ENCODE data around the gene ABCA3. TPM values are rescaled to one million over a fixed set of nuclear protein-coding genes. Genes with fewer than 3 reads are reported as not detected.
A peak's percentile ranks its signal among the peaks of the same experiment; 100 is the strongest.

Gene ABCA3
- total RNA-seq, 1 donor from 2014 or later: 25.9 TPM

DNA sequence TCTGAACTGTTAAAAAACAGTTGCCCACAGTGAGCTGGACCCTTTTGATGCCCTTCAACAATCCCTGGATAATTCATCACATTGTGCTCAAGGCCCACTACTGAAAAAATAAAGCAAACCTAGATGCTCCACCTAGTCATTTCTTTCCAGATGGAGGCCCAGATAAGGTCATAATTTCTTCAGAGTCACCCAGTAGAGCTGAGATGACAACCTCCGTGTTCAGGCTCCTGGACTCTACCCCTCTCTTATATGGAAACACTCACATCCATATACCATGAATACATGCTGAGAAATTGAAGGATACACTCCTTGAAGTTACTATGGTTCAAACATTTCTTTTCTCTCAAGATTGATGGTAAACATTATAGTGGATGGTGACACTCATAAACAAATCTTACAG is 2.7 kb upstream of the ABCA3 start:
- Histone ChIP-seq H3K36me3 (no peaks in the 10 kb centered on the region), H3K27ac (no peak overlapping the region), H3K4me1 (peaks cover 0 to 11% of the 10 kb centered on the region in 2 donors), H3K9me3 (no peaks in the 10 kb centered on the region), H3K27me3 (no peaks in the 10 kb centered on the region), H3K4me3 (no peak overlapping the region)
- intact Hi-C loops (cut with DNase I): no loop called here
- TF ChIP-seq, protein P1, sequence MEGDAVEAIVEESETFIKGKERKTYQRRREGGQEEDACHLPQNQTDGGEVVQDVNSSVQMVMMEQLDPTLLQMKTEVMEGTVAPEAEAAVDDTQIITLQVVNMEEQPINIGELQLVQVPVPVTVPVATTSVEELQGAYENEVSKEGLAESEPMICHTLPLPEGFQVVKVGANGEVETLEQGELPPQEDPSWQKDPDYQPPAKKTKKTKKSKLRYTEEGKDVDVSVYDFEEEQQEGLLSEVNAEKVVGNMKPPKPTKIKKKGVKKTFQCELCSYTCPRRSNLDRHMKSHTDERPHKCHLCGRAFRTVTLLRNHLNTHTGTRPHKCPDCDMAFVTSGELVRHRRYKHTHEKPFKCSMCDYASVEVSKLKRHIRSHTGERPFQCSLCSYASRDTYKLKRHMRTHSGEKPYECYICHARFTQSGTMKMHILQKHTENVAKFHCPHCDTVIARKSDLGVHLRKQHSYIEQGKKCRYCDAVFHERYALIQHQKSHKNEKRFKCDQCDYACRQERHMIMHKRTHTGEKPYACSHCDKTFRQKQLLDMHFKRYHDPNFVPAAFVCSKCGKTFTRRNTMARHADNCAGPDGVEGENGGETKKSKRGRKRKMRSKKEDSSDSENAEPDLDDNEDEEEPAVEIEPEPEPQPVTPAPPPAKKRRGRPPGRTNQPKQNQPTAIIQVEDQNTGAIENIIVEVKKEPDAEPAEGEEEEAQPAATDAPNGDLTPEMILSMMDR (IDR thresholded peaks at IDR 0.05): no peak
- DNase-seq (ENCODE audit: low spot score in 2 of 2): no peak

DNA sequence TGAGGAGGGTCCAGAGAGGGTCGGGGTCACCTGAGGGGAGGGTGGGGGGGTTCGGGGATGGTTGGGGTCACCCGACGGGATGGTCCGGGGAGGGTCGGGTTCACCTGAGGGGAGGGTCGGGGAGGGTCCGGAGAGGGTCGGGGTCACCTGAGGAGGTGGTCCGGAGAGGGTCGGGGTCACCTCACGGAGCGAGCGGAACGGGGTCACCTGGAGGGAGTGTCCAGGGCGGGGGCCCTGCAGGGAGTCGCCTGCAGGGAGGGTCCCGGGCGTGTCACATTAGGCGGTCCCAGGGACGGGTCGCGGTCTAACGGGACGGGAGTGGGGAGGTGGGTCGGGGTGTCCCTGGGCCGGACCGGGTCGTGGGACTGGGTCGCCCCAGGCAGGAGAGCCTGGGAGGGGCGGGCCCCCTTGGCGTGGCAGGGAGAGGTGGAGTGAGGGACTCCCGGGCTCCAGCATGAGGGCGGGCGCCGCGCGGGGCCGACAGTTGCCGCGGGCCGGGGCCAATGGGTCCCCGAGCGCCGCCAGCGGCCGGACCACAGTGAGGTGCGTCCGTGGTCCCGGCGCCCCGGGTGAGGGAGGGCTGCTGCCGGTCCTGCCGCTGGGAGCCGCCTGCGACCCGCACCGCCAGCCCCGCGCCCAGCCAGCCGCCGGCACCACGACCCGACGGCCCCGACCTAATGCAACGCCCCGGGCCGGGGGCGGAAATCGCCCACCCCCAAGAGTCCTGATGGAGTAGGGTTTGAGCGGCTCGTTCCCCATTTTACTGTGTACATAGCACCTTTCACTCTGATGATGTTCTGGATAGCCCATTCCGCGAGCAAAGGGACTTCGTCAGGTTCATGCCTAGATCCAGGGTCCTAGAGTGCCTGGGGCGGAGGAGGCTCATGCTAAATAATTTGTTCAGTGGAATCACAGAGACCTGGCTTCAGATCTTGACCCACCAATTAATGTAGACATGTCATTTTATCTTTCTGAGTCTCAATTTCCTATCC is 1.2 kb upstream of the ABCA3 start:
- Histone ChIP-seq H3K36me3 (no peaks in the 10 kb centered on the region), H3K4me3 (peak overlapping the region; percentile 27 to 89), H3K4me1 (peaks cover 0 to 11% of the 10 kb centered on the region in 2 donors), H3K27ac (peak overlapping the region; percentile 10 to 30), H3K27me3 (no peaks in the 10 kb centered on the region), H3K9me3 (no peaks in the 10 kb centered on the region)
- intact Hi-C loops (cut with DNase I): no loop called here
- DNase-seq (ENCODE audit: low spot score in 2 of 2): peak in 1 of 2 donors; percentile 66
- TF ChIP-seq, protein P1 (IDR thresholded peaks at IDR 0.05): no peak

DNA sequence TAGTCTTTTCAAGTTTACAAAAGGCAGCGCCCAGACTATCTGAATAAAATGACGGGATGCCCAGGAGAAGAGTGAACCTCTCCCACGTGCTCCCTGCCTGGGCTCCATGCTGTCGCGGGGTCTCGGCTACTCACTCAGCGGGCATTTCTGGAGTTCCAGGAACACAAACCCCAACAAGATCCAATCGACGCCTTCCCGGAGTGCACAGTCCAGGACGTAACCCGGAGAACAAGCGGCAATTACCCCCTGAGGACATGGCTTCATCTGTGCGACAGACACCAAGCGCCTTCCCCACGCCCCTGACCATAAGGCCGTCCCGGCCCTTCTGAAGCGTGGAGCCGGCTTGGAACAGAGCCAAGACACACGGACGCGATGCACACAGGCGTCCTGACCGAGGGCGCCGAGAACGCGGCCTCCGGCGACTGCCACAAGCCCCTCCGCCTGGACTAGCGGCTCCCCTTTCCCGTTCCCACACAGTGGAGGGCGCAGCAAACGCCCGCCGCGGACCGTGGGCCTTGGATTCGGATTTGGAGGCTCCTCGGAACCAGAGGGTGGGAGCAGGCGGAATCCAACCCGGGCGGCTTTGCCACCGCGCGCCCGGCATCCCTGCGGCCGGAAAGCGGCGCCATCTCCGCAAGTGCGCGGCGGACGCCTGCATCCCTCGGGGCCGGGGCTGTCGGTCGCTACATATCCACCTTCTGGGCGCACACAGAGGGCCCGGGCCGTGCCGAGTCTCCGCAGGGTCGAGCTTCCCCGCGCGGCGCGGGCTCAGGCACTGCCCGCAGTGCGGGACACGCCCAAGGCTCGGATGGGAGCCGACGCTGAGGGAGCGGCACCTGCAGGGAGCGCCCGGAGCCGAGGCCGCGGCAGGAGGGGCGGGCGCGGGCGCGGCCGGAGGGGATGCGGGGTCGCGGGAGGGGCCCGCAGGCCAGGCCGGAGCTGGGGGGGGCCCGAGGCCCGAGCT is 725 bp downstream of the ABCA3 start:
- TF ChIP-seq, protein P1 (IDR thresholded peaks at IDR 0.05): peak in 1 of 3 experiments; percentile 12

DNA sequence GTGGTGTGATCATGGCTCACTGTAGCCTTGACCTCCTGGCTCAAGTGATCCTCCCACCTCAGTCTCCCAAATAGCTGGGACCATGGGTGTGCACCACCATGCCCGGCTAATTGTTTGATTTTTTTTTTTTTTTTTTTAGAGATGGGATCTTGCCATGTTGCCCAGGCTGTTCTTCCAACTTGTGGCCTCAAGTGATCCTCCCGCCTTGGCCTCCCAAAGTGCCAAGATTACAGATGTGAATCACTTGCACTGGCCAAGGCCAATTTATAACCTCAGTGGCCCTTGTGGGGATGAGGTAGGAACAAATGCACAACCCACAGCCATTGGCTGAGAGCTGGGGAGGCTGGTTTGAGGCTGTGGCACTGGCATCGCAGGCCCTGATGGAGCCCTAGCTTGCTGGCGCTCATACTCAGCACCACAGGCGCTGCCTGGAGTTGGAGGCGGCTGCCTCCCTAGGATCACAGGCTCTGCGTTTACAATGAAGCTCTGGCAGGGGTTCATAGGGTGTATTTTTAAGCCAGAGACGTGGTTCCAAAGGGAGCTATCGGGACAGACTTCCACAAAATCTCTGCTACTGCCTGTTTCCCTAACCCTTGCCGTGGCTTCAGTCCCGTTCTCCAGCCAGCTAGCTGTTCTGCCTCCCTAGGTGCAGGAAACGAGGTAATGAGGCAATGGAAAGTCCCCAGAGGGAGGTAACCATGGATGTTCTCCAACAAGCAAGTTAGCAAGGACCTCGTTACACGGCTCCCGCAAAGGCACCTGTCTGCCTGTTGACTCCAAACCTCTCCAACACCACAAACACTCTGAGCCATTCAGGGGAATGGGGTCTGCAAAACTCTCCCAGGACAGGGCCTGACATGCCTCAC is 2.9 kb downstream of the ABCA3 start:
- peak in 1 of 2 donors; percentile 9 for DNase-seq (ENCODE audit: low spot score in 2 of 2)
- Histone ChIP-seq H3K36me3 (no peaks in the 10 kb centered on the region), H3K27me3 (no peaks in the 10 kb centered on the region), H3K9me3 (no peaks in the 10 kb centered on the region), H3K4me3 (no peak overlapping the region), H3K27ac (no peak overlapping the region), H3K4me1 (peaks cover 0 to 11% of the 10 kb centered on the region in 2 donors)
- TF ChIP-seq, protein P1 (IDR thresholded peaks at IDR 0.05): no peak
- intact Hi-C loops (cut with DNase I): loop anchor here (10.0 kb wide), 1 partner anchor 63 kb away; no protein-coding TSS in a partner anchor

More for the DNA sequence above, 725 bp downstream of the ABCA3 start:
- peaks cover 0 to 11% of the 10 kb centered on the region in 2 donors for H3K4me1 ChIP-seq
- H3K36me3 ChIP-seq: no peaks in the 10 kb centered on the region
- peak overlapping the region; percentile 62 to 89 for H3K4me3 ChIP-seq
- intact Hi-C loops (cut with DNase I): loop anchor here (1.0 to 10.0 kb wide), 3 partner anchors 65 to 161 kb away; partner anchors contain the start of gene CCNF
- H3K9me3 ChIP-seq: no peaks in the 10 kb centered on the region
- peak overlapping the region in 1 of 2 donors; percentile 32 for H3K27ac ChIP-seq
- no peaks in the 10 kb centered on the region for H3K27me3 ChIP-seq
- DNase-seq (ENCODE audit: low spot score in 2 of 2): peak in 1 of 2 donors; percentile 73

Measured in ascending aorta (tissue), 2 donors.